GM10248 (cell line): ENCODE measurements around the gene SPTSSB.

Experiments
- CTCF ChIA-PET: fragments of 300-600 bp; sonication (Branson Sonifier 250); formaldehyde crosslinking; extraction: SDS; loops from one replicate; lab custom pipeline; 2021; ENCODE audit warnings: antibody characterized with exemption; lab: Yijun Ruan, JAX
- POLR2A ChIA-PET: fragments of 350-650 bp; sonication (Branson Sonifier 250); formaldehyde crosslinking; extraction: SDS; loops from one replicate; lab custom pipeline; 2020; ENCODE audit warnings: antibody characterized with exemption; lab: Yijun Ruan, JAX
- DNase-seq: peaks from one replicate; pipeline ENCODE4 v3.0.0; 2012; ENCODE audit errors: extremely low spot score
- CTCF ChIP-seq: IDR thresholded peaks from 2 replicates; pipeline ENCODE4 v1.5.1; 2012; ENCODE audit warnings: mild to moderate bottlenecking, low read depth; ENCODE audit errors: extremely low read depth, missing control alignments, control extremely low read depth

SPTSSB gene

GRCh38 chr3:161393310-161393709 lies 22.0 kb upstream of the SPTSSB start:
- no peak for DNase-seq
- CTCF ChIA-PET: interaction anchor here (1.6 kb wide), 1 partner anchor 436 kb away, joined by 4 read pairs; no protein-coding TSS in a partner anchor
- POLR2A ChIA-PET: no interaction called here
- TF ChIP-seq CTCF: no peak

- ChIA-PET POLR2A (no interaction called here), CTCF (interaction anchor here (1.6 kb wide), 1 partner anchor 436 kb away, joined by 4 read pairs; no protein-coding TSS in a partner anchor)
- no peak for DNase-seq
- no peak for TF ChIP-seq CTCF
Observed at GRCh38 chr3:161392853-161393252, 21.5 kb upstream of the SPTSSB start.

- CTCF ChIA-PET: no interaction called here
- no peak for DNase-seq
- POLR2A ChIA-PET: no interaction called here
- TF ChIP-seq CTCF: no peak
Observed at GRCh38 chr3:161390200-161390599, 18.9 kb upstream of the SPTSSB start.

GRCh38 chr3:161389445-161390035 lies 18.2 kb upstream of the SPTSSB start:
- CTCF ChIA-PET: no interaction called here
- DNase-seq: no peak
- POLR2A ChIA-PET: no interaction called here
- no peak for TF ChIP-seq CTCF

- CTCF ChIA-PET: no interaction called here
- no peak for DNase-seq
- POLR2A ChIA-PET: no interaction called here
- TF ChIP-seq CTCF: no peak
Observed at GRCh38 chr3:161388855-161389254, 17.5 kb upstream of the SPTSSB start.

GRCh38 chr3:161386991-161387770 lies 15.9 kb upstream of the SPTSSB start:
- ChIA-PET CTCF (no interaction called here), POLR2A (no interaction called here)
- no peak for DNase-seq
- TF ChIP-seq CTCF: no peak
